Trophoblast cell (in vitro differentiated cells and primary cell): Measurements from ENCODE around the gene UBAP1L.
A peak's percentile ranks its signal among the peaks of the same experiment; 100 is the strongest.
"Not testable (repeated sequence)": the region's sequence is repeated elsewhere in the genome, so short reads cannot be mapped to it uniquely, and the experiment has no call there.

Experiments used
- DNase-seq, 2 donors: peaks; one replicate each; pipeline ENCODE4 v3.0.0-alpha.2; 2016
- H2AFZ ChIP-seq: 2 replicates; pipeline ENCODE4 v1.6.1; 2013; ENCODE audit warnings: low read length, moderate library complexity, mild to moderate bottlenecking; ENCODE audit not compliant: insufficient read depth, poor library complexity
- H2AK5ac ChIP-seq: 2 replicates; pipeline ENCODE4 v1.6.1; 2013; ENCODE audit warnings: mild to moderate bottlenecking, low read length
- H2BK120ac ChIP-seq: 2 replicates; pipeline ENCODE4 v1.6.1; 2013; ENCODE audit warnings: low read length, mild to moderate bottlenecking, moderate library complexity; ENCODE audit not compliant: insufficient read depth, poor library complexity
- H2BK12ac ChIP-seq: 2 replicates; pipeline ENCODE4 v1.6.1; 2013; ENCODE audit warnings: mild to moderate bottlenecking, low read length, moderate library complexity
- H2BK5ac ChIP-seq: 2 replicates; pipeline ENCODE4 v1.6.1; 2013; ENCODE audit warnings: low read length, low read depth, moderate library complexity, mild to moderate bottlenecking; ENCODE audit not compliant: poor library complexity
- H3K14ac ChIP-seq: 2 replicates; pipeline ENCODE4 v1.6.1; 2013; ENCODE audit warnings: mild to moderate bottlenecking, low read length
- H3K18ac ChIP-seq: 2 replicates; pipeline ENCODE4 v1.6.1; 2013; ENCODE audit warnings: mild to moderate bottlenecking, low read length
- H3K23ac ChIP-seq: 2 replicates; pipeline ENCODE4 v1.6.1; 2013; ENCODE audit warnings: low read length
- H3K27ac ChIP-seq: 2 replicates; pipeline ENCODE4 v1.5.1; 2013; ENCODE audit warnings: low read depth, mild to moderate bottlenecking, inconsistent platforms, low read length, moderate library complexity
- H3K27me3 ChIP-seq: 2 replicates; pipeline ENCODE4 v1.6.1; 2013; ENCODE audit warnings: inconsistent platforms, mild to moderate bottlenecking, low read length, moderate library complexity; ENCODE audit not compliant: insufficient read depth
- H3K36me3 ChIP-seq, 2 experiments: 1 replicate in 1 of 2; 2 replicates in 1 of 2; pipeline ENCODE4 v1.6.1; 2013; ENCODE audit warnings: low read length in 2 of 2, mild to moderate bottlenecking in 2 of 2, moderate library complexity in 1 of 2; ENCODE audit not compliant: insufficient read depth in 2 of 2, control insufficient read depth in 1 of 2
- H3K4ac ChIP-seq: 2 replicates; pipeline ENCODE4 v1.6.1; 2013; ENCODE audit warnings: low read depth, mild to moderate bottlenecking, low read length, moderate library complexity
- H3K4me1 ChIP-seq, 2 experiments: 1 replicate in 1 of 2; 2 replicates in 1 of 2; pipeline ENCODE4 v1.6.1; 2013; ENCODE audit warnings: low read length in 2 of 2, mild to moderate bottlenecking in 2 of 2, moderate library complexity in 1 of 2; ENCODE audit not compliant: insufficient read depth in 2 of 2, control insufficient read depth in 1 of 2
- H3K4me2 ChIP-seq: 2 replicates; pipeline ENCODE4 v1.6.1; 2013; ENCODE audit warnings: inconsistent platforms, mild to moderate bottlenecking, low read length, moderate library complexity
- H3K4me3 ChIP-seq: 2 replicates; pipeline ENCODE4 v1.5.1; 2013; ENCODE audit warnings: mild to moderate bottlenecking, low read depth, low read length, inconsistent platforms
- H3K79me1 ChIP-seq: one replicate; pipeline ENCODE4 v1.6.1; 2013; ENCODE audit warnings: low read length
- H3K79me2 ChIP-seq: 2 replicates; pipeline ENCODE4 v1.6.1; 2013; ENCODE audit warnings: low read length, mild to moderate bottlenecking; ENCODE audit not compliant: control insufficient read depth, insufficient read depth, poor library complexity
- H3K9ac ChIP-seq: 2 replicates; pipeline ENCODE4 v1.6.1; 2013; ENCODE audit warnings: mild to moderate bottlenecking, low read length
- H3K9me3 ChIP-seq: 2 replicates; pipeline ENCODE4 v1.6.1; 2013; ENCODE audit warnings: low read depth, mild to moderate bottlenecking, control low read depth, inconsistent platforms, low read length; ENCODE audit not compliant: insufficient read depth
- H4K12ac ChIP-seq: 2 replicates; pipeline ENCODE4 v1.6.1; 2013; ENCODE audit warnings: low read depth, mild to moderate bottlenecking, low read length, moderate library complexity
- H4K8ac ChIP-seq: 2 replicates; pipeline ENCODE4 v1.6.1; 2013; ENCODE audit warnings: low read depth, mild to moderate bottlenecking, low read length, moderate library complexity
- H4K91ac ChIP-seq: one replicate; pipeline ENCODE4 v1.6.1; 2013; ENCODE audit warnings: low read depth, mild to moderate bottlenecking, low read length, moderate library complexity
- WGBS: extraction: QIAGEN DNeasy Blood & Tissue Kit; methylation state at CpG from one replicate; pipeline ENCODE4 v1.1.7; 2013; ENCODE audit warnings: missing lambda C conversion rate; ENCODE audit not compliant: insufficient read length, insufficient coverage; ENCODE audit errors: extremely low coverage; 5-methylcytosine and 5-hydroxymethylcytosine counted together

The UBAP1L gene

DNA sequence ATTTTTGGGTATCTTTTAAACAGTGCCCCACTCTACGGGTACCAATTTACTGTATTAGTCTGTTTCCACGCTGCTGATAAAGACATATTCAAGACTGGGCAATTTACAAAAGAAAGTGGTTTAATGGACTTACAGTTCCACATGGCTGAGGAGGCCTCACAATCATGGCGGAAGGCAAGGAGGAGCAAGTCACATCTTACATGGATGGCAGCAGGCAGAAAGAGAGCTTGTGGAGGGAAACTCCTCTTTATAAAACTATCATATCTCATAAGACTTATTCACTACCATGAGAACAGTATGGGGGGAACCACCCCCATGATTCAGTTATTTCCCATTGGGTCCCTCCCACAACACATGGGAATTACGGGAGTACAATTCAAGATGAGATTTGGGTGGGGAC, 22.9 kb upstream of the UBAP1L start:
- H3K36me3 ChIP-seq, H4K8ac ChIP-seq, H3K4me2 ChIP-seq: not testable (repeated sequence)

DNA sequence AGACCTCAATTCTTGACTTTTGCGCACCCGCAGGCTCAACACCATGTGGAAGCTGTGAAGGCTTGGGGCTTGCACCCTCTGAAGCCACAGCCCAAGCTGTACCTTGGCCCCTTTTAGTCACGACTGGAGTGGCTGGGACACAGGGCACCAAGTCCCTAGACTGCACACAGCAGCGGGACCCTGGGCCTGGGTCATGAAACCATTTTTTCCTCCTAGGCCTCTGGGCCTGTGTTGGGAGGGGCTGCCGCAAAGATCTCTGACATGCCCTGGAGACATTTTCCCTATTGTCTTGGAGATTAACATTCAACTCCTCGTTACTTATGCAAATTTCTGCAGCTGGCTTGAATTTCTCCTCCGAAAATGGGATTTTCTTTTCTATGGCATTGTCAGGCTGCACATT, 22.1 kb upstream of the UBAP1L start:
- not testable (repeated sequence) for H4K12ac ChIP-seq, H3K23ac ChIP-seq, H2AFZ ChIP-seq, H3K36me3 ChIP-seq, H3K79me1 ChIP-seq, H3K9ac ChIP-seq, H3K27me3 ChIP-seq, H3K4me1 ChIP-seq, H4K8ac ChIP-seq, H3K4me3 ChIP-seq, H3K4me2 ChIP-seq, H3K27ac ChIP-seq, H3K18ac ChIP-seq, H2BK12ac ChIP-seq, H3K4ac ChIP-seq, H2AK5ac ChIP-seq, DNase-seq, H3K9me3 ChIP-seq, H4K91ac ChIP-seq, H3K79me2 ChIP-seq, H3K14ac ChIP-seq, H2BK120ac ChIP-seq, H2BK5ac ChIP-seq
- no CpG with 5 or more reads among the region's 7 CpGs for WGBS

More for the DNA sequence above, 22.9 kb upstream of the UBAP1L start:
- not testable (repeated sequence) for H2BK12ac ChIP-seq, H2BK5ac ChIP-seq, H3K18ac ChIP-seq, H3K23ac ChIP-seq, H2AK5ac ChIP-seq, H2BK120ac ChIP-seq, H4K91ac ChIP-seq, H3K4me3 ChIP-seq, H3K4me1 ChIP-seq, H4K12ac ChIP-seq, H3K9me3 ChIP-seq, H2AFZ ChIP-seq, H3K4ac ChIP-seq, H3K79me1 ChIP-seq, H3K27me3 ChIP-seq, H3K14ac ChIP-seq, DNase-seq, H3K27ac ChIP-seq, H3K9ac ChIP-seq, H3K79me2 ChIP-seq
- no CpG with 5 or more reads among the region's 4 CpGs for WGBS

DNA sequence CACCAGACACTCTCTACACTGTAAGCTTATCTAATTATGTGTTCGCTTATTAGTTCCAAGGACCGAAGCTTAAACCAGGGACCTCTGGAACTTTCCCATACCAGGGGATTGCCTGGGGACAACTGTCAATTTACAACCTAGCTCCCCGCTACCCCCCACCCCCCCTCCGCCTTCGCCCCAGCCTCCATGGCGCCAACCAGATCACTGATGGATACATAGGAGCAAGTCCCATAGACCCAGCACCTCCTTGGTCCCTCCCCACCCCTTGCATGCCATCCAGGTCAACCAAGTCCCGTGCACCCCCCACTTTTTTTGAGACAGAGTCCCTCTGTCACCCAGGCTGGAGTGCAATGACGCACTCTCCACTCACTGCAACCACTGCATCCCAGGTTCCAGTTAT, 19.5 kb upstream of the UBAP1L start:
- no peak for DNase-seq
- Histone ChIP-seq H3K79me2 (peaks cover 6% of the 10 kb centered on the region), H3K14ac (no peak overlapping the region), H2AFZ (no peak overlapping the region), H4K91ac (peak overlapping the region; percentile 28), H3K36me3 (no peaks in the 10 kb centered on the region), H3K27ac (no peak overlapping the region), H4K12ac (no peak overlapping the region), H3K23ac (no peak overlapping the region), H3K18ac (no peak overlapping the region), H3K79me1 (no peaks in the 10 kb centered on the region), H2BK5ac (no peak overlapping the region), H3K9me3 (peaks cover 4% of the 10 kb centered on the region), H2BK120ac (no peak overlapping the region), H3K4me1 (peaks cover 3 to 4% of the 10 kb centered on the region in 2 experiments), H2BK12ac (no peak overlapping the region), H4K8ac (peak overlapping the region; percentile 94), H3K9ac (no peak overlapping the region), H3K4me2 (no peak overlapping the region), H3K4ac (no peak overlapping the region), H2AK5ac (no peak overlapping the region), H3K27me3 (no peaks in the 10 kb centered on the region), H3K4me3 (no peak overlapping the region)
- no CpG with 5 or more reads among the region's 8 CpGs for WGBS

GRCh38 chr15:65133548-65134200, 18.7 kb upstream of the UBAP1L start, which contains the start of gene PDCD7:
Gene PDCD7, minus strand, starts transcription at chr15:65133808. Its CDS starts 27 bp downstream, at chr15:65133781.
- Histone ChIP-seq H3K4me2 (peak within 1 kb of the TSS; percentile 67), H3K9ac (peak within 1 kb of the TSS; percentile 87), H3K14ac (peak within 1 kb of the TSS; percentile 66), H3K4me3 (peak within 1 kb of the TSS; percentile 94), H3K79me1 (no peaks in the 10 kb centered on the region), H3K4ac (no peak within 1 kb of the TSS), H3K27ac (peak within 1 kb of the TSS; percentile 14), H3K23ac (no peak within 1 kb of the TSS), H3K4me1 (peaks cover 3 to 4% of the 10 kb centered on the region in 2 experiments), H2AFZ (peak within 1 kb of the TSS; percentile 83), H2BK5ac (no peak within 1 kb of the TSS), H3K27me3 (no peaks in the 10 kb centered on the region), H4K91ac (peak within 1 kb of the TSS; percentile 51), H2AK5ac (no peak within 1 kb of the TSS), H3K18ac (peak within 1 kb of the TSS; percentile 60), H4K8ac (peak within 1 kb of the TSS; percentile 94), H4K12ac (peak within 1 kb of the TSS; percentile 59), H2BK120ac (no peak within 1 kb of the TSS), H3K36me3 (peaks cover under 1 to 8% of the 10 kb centered on the region in 2 experiments), H2BK12ac (no peak within 1 kb of the TSS), H3K9me3 (peaks cover 4% of the 10 kb centered on the region), H3K79me2 (peaks cover 6% of the 10 kb centered on the region)
- WGBS = no CpG with 5 or more reads among the region's 45 CpGs
- DNase-seq = peak; percentile 91
